ENCODE results near the gene ATG13.

Gene ATG13

DNA sequence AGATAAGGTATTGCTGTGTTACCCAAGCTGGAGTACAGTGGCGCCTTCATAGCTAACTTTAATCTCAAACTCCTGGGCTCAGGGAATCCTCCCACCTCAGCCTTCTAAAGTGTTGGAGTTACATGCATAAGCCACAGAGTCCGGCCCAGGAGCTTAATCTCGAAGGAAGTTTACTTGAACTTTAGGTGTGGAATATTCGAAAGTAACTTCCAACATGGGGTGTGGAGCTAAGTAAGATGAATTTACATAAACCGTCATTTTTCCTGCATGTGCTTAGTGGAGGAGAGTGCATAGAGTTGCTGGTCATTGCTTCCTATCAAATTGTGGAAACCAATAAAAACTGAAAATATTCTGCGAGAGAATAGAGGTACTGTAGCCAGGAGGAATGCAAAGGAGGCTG, 1.5 kb downstream of the ATG13 start:
- TF ChIP-seq, protein P1, sequence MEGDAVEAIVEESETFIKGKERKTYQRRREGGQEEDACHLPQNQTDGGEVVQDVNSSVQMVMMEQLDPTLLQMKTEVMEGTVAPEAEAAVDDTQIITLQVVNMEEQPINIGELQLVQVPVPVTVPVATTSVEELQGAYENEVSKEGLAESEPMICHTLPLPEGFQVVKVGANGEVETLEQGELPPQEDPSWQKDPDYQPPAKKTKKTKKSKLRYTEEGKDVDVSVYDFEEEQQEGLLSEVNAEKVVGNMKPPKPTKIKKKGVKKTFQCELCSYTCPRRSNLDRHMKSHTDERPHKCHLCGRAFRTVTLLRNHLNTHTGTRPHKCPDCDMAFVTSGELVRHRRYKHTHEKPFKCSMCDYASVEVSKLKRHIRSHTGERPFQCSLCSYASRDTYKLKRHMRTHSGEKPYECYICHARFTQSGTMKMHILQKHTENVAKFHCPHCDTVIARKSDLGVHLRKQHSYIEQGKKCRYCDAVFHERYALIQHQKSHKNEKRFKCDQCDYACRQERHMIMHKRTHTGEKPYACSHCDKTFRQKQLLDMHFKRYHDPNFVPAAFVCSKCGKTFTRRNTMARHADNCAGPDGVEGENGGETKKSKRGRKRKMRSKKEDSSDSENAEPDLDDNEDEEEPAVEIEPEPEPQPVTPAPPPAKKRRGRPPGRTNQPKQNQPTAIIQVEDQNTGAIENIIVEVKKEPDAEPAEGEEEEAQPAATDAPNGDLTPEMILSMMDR (conservative IDR thresholded peaks at IDR 0.05; ENCODE audit: low read depth, low read length), result no peak
- DNase-seq (ENCODE audit: low read depth), result peak; percentile 20
- H3K4me3 ChIP-seq (ENCODE audit: low read depth, low read length), result peak overlapping the region; percentile 100

DNA sequence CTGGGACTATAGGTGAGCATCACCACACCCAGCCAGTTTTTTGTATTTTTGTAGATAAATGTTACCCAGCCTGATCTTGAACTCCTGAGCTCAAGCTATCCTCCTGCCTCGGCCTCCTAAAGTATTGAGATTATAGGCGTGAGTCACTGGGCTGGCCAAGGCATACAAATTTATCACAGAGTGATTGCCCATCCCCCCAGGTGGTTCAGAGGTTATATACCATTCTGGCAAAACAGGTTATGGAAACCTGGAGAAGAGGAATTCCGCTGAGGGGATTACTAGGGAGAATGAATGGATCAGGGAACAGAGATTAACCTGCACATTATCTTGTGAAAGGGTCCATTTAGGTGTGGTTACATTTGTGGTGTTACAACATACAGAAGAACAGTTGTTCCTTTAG, 8.1 kb downstream of the ATG13 start:
- TF ChIP-seq, protein P1 (conservative IDR thresholded peaks at IDR 0.05; ENCODE audit: low read depth, low read length), result no peak
- no peak overlapping the region for H3K4me3 ChIP-seq (ENCODE audit: low read depth, low read length)
- DNase-seq (ENCODE audit: low read depth), result no peak

DNA sequence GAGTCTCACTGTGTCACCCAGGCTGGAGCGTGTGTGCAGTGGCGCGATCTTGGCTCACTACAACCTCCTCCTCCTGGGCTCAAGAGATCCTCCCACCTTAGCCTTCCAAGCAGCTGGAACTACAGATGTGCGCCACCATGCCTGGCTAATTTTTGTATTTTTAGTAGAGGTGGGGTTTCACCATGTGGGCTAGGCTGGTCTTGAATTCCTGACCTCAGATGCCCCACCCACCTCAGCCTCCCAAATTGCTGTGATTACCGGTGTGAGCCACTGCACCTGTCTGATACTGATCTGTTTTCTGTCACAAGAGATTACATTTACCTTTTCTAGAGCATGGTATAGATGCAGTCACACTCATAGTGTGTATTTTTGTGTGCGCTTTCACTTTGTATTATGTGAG, 11.6 kb downstream of the ATG13 start:
- TF ChIP-seq, protein P1 (conservative IDR thresholded peaks at IDR 0.05; ENCODE audit: low read depth, low read length), result no peak
- DNase-seq (ENCODE audit: low read depth), result no peak
- no peak overlapping the region for H3K4me3 ChIP-seq (ENCODE audit: low read depth, low read length)

DNA sequence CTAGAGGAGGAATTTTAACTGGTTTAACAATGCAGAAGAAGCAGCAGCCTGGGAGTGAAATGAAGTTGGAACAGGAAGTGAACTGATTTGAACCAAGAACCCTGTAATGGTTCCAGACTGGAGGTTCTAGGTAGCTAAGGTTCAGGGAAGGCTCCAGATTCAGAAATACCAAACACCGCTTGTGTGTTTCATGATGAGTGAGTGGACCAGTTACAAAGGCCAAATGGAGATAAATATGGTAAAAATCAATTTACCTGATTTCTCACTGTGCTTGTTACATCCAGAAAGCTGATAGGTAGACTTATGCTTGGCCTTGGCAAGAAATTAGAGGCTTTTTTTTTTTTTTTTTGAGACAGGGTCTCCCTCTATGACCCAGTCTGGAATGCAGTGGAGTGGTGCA, 12.9 kb downstream of the ATG13 start:
- TF ChIP-seq, protein P1 (conservative IDR thresholded peaks at IDR 0.05; ENCODE audit: low read depth, low read length), result no peak
- no peak overlapping the region for H3K4me3 ChIP-seq (ENCODE audit: low read depth, low read length)
- no peak for DNase-seq (ENCODE audit: low read depth)

DNA sequence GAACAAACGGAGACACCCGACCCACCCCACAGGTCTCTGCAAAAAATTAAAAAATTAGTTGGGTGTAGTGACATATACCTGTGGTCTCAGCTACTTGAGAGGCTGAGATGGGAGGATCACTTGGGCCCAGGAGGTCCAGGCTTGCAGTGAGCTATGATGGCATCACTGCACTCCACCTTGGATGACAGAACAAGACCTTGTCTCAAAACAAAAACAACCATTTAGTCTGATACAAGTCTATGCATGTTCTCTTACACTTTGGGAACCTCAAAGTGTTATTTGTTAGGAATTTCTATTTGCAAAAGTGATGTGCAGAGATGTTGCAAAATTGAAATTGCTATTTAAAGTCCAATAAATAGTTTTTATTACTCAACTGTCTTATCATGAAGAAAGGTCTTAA, 14.3 kb downstream of the ATG13 start:
- H3K4me3 ChIP-seq (ENCODE audit: low read depth, low read length), result no peak overlapping the region
- TF ChIP-seq, protein P1 (conservative IDR thresholded peaks at IDR 0.05; ENCODE audit: low read depth, low read length), result no peak
- DNase-seq (ENCODE audit: low read depth), result no peak

DNA sequence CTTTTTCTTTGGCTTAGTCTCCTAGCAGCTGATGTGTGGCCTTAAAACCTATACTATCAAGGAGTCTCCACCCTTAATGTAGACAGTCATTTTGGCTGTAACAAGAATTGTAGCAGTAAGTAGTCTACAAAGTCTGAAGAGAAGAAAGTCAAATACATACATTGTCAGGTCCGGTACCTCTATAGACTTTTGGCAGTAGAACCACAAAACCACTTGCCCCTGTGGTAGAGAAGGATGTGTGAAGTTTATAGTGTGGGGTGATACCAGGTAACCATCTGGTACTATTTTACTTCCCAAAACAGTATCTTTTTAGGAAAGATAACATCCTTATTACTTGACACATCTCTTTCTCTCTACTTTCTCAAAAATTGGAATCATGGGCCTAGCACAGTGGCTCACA, 15.1 kb downstream of the ATG13 start:
- H3K4me3 ChIP-seq (ENCODE audit: low read depth, low read length), result no peak overlapping the region
- no peak for DNase-seq (ENCODE audit: low read depth)
- TF ChIP-seq, protein P1 (conservative IDR thresholded peaks at IDR 0.05; ENCODE audit: low read depth, low read length), result no peak

DNA sequence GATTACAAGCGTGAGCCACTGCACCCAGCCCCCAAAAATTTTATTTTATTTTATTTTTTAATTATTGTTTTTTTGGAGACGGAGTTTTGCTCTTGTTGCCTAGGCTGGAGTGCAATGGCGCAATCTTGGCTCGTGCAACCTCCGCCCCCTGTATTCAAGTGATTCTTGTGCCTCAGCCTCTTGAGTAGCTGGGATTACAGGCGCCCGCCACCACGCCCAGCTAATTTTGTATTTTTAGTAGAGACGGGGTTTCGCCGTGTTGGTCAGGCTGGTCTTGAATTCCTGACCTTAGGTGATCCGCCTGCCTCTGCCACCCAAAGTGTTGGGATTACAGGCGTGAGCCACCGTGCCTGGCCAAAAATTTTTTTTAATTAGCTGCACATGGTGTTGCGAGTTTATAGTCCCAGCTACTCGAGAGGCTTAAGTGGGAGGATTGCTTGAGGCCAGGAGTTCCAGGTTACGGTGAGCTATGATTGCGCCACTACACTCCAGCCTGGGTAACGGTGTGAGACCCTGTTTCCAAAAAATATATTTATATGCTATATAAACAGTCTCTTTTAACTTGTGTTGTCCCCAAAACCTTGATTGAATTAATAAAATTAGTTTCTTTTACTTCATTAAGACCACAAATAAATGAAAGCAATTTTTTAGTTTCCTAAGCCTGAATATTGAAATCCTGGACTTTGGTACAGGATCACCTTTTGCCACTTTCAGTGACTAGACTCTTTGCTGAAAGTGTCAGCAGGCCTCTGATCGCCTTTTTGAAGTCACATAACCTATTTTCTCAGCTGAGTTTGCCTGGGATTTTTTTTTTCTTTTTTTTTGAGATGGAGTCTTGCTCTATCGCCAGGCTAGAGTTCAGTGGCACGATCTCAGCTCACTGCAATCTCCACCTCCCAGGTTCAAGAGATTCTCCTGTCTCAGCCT, 16.2 kb downstream of the ATG13 start:
- TF ChIP-seq, protein P1 (conservative IDR thresholded peaks at IDR 0.05; ENCODE audit: low read depth, low read length), result no peak
- no peak overlapping the region for H3K4me3 ChIP-seq (ENCODE audit: low read depth, low read length)
- no peak for DNase-seq (ENCODE audit: low read depth)

Measured in choroid plexus epithelial cell (primary cell).